Measurements from ENCODE around the gene ETNK2. TPM values are rescaled to one million over a fixed set of nuclear protein-coding genes. Genes with fewer than 3 reads are reported as not detected.
A peak's percentile ranks its signal among the peaks of the same experiment; 100 is the strongest.

The ETNK2 gene
- total and polyA plus RNA-seq, 2 experiments from 2014 or later = 7.6 to 26.2 TPM

GRCh38 chr1:204103431-204103741, 48.5 kb downstream of the ETNK2 start:
- H3K27ac ChIP-seq (ENCODE audit: low read depth) = no peak overlapping the region
- peak; percentile 19 for ATAC-seq
- Mint-ChIP-seq H3K4me3 (no peak overlapping the region; the same call in 2 of the 3 replicates), H3K36me3 (ENCODE audit: low read depth) (peaks cover 6% of the 10 kb centered on the region; the same call in 1 of the 3 replicates), H3K27ac (no peak overlapping the region), H3K27me3 (ENCODE audit: insufficient read depth, low read depth, poor library complexity) (peaks cover 31% of the 10 kb centered on the region), H3K4me1 (peaks cover 79% of the 10 kb centered on the region), H3K9me3 (no peaks in the 10 kb centered on the region)
- H2AFZ ChIP-seq = no peak overlapping the region
- H3K36me3 ChIP-seq (ENCODE audit: insufficient read depth) = no peaks in the 10 kb centered on the region
- no peak for TF ChIP-seq ETS1 (IDR thresholded peaks at IDR 0.05)
- TF ChIP-seq JUNB (IDR thresholded peaks at IDR 0.05; ENCODE audit: unreplicated experiment) = no peak
- no peak for TF ChIP-seq NANOG (IDR thresholded peaks at IDR 0.05; ENCODE audit: borderline replicate concordance)
- TF ChIP-seq CREB1 (CRISPR knock-in tag; IDR thresholded peaks at IDR 0.05; ENCODE audit: low read depth) = no peak
- no peak for TF ChIP-seq EZH2phosphoT487 (IDR thresholded peaks at IDR 0.05; ENCODE audit: unreplicated experiment)
- TF ChIP-seq STAT1 (IDR thresholded peaks at IDR 0.05; ENCODE audit: unreplicated experiment) = no peak
- TF ChIP-seq POLR2AphosphoS5 (IDR thresholded peaks at IDR 0.05; ENCODE audit: low read depth) = no peak
- no peak for TF ChIP-seq REST (IDR thresholded peaks at IDR 0.05; ENCODE audit: unreplicated experiment)
- no peak for TF ChIP-seq ZNF331 (CRISPR knock-in tag; IDR thresholded peaks at IDR 0.05; ENCODE audit: low read depth)
- no peak for TF ChIP-seq CTCF (conservative IDR thresholded peaks at IDR 0.05; ENCODE audit: low read depth in 2 of 2)
- no peak for TF ChIP-seq EZH2 (IDR thresholded peaks at IDR 0.05; ENCODE audit: low read depth, unreplicated experiment)
- TF ChIP-seq ZNF114 (CRISPR knock-in tag; IDR thresholded peaks at IDR 0.05) = no peak
- no peak for TF ChIP-seq ZNF462 (CRISPR knock-in tag; IDR thresholded peaks at IDR 0.05)
- H3K4me2 ChIP-seq = no peak overlapping the region
- no peaks in the 10 kb centered on the region for H3K27me3 ChIP-seq (ENCODE audit: insufficient read depth)
- no peaks in the 10 kb centered on the region for H3K9me2 ChIP-seq (ENCODE audit: insufficient read depth)
- H3K79me2 ChIP-seq (replicated peaks; ENCODE audit: insufficient read depth) = peaks cover 98% of the 10 kb centered on the region
- H3F3A ChIP-seq (replicated peaks; ENCODE audit: low read depth) = 0 out of 2 replicates have a peak, but pooled peaks cover 5% of the 10 kb centered on the region
- H3K4me1 ChIP-seq (ENCODE audit: insufficient read depth) = peaks cover 72% of the 10 kb centered on the region
- no peak overlapping the region for H3K4me3 ChIP-seq
- peaks cover 52% of the 10 kb centered on the region for H4K20me1 ChIP-seq (replicated peaks; ENCODE audit: insufficient read depth)
- no peak for DNase-seq (ENCODE audit: low spot score)
